Lower lobe of right lung (tissue), 2 donors: ENCODE measurements around the gene SLC25A44. TPM values are rescaled to one million over a fixed set of nuclear protein-coding genes. Genes with fewer than 3 reads are reported as not detected.

Experiments
- ATAC-seq, 2 donors: fragments of 200-7000 bp; cut with Tn5 transposase; one replicate each; pipeline ENCODE4 v1.9.1; 2020 to 2022; ENCODE audit warnings: mild to moderate bottlenecking in 2 of 2, moderate library complexity in 2 of 2
- DNase-seq: peaks from one replicate; pipeline ENCODE4 v3.0.0-alpha.2; 2020
- H3K27ac ChIP-seq: fragments of 200-600 bp; one replicate; pipeline ENCODE4 v1.8.0; 2022
- H3K27me3 ChIP-seq: fragments of 200-600 bp; one replicate; pipeline ENCODE4 v1.8.0; 2022; ENCODE audit warnings: low read depth
- H3K36me3 ChIP-seq: fragments of 200-600 bp; one replicate; pipeline ENCODE4 v1.8.0; 2022; ENCODE audit warnings: mild to moderate bottlenecking
- H3K4me1 ChIP-seq: fragments of 200-600 bp; one replicate; pipeline ENCODE4 v1.8.0; 2022
- H3K4me3 ChIP-seq: fragments of 200-600 bp; one replicate; pipeline ENCODE4 v1.8.0; 2022; ENCODE audit warnings: mild to moderate bottlenecking
- H3K9me3 ChIP-seq: fragments of 200-600 bp; one replicate; pipeline ENCODE4 v1.8.0; 2022
- CTCF ChIP-seq: fragments of 200-600 bp; IDR thresholded peaks from one replicate; pipeline ENCODE4 v1.8.0; 2022; ENCODE audit warnings: antibody characterized with exemption, mild to moderate bottlenecking
- intact Hi-C: fragments of 100-400 bp; cut with DNase I; formaldehyde crosslinking; loops from one replicate; pipeline ENCODE4 v1.11.0; 2022
- total RNA-seq: library from RNA; stranded (reverse); fragmentation: NEBNext Ultra II Directional; extraction: Animal tissue kit (Norgen Biotek cat#: 25700); gene quantifications from one replicate; pipeline ENCODE4 v1.2.1, GENCODE V29; 2021
- donor health status: DM: no; HTN: yes; CAD: no; lungs with severe emphysema.

Gene SLC25A44
- total RNA-seq, 1 donor from 2014 or later: 17.7 TPM

DNA sequence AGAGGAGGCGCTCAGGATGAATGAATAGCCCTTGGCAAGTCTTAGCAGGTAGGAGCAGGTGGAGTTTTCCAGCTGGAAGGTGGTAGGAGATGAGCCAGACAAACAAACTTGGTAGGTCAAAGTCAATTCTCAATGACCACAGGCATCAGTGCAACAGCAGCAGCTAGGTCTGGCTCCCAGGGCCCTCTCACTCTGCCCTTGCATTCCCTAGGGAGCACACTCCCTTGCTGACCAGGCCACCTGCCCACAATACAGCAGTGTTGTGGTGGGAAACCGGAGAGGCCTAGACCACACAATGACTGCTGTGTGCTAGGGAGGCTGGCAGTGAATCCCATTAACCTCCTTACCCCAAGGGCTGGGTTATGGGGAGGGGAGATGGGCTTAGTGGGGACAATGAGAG lies 67.0 kb downstream of the SLC25A44 start:
- DNase-seq: no peak
- Histone ChIP-seq H3K36me3 (peaks cover 98% of the 10 kb centered on the region), H3K9me3 (no peaks in the 10 kb centered on the region), H3K4me3 (no peak overlapping the region), H3K27me3 (no peaks in the 10 kb centered on the region), H3K4me1 (no peaks in the 10 kb centered on the region), H3K27ac (no peak overlapping the region)
- ATAC-seq: no peak
- intact Hi-C loops: no loop called here
- TF ChIP-seq CTCF: no peak

Other genes with a start within 250 kb of the SLC25A44 start
- gene ARHGEF2, start 215.6 kb upstream of the SLC25A44 start, total RNA-seq: 252 TPM
- gene SSR2, start 173.2 kb upstream of the SLC25A44 start, total RNA-seq: 207 TPM
- 32.5 TPM for gene UBQLN4, start 140.3 kb upstream of the SLC25A44 start, total RNA-seq
- 66.5 TPM for gene LAMTOR2, start 139.3 kb upstream of the SLC25A44 start, total RNA-seq
- 58.0 TPM for gene RAB25, start 132.9 kb upstream of the SLC25A44 start, total RNA-seq
- 0.74 TPM for gene MEX3A, start 111.6 kb upstream of the SLC25A44 start, total RNA-seq
- gene LMNA, start 79.4 kb upstream of the SLC25A44 start, total RNA-seq: 235 TPM
- 28.9 TPM for gene SEMA4A, start 40.5 kb upstream of the SLC25A44 start, total RNA-seq
- gene PMF1, start 18.9 kb downstream of the SLC25A44 start, total RNA-seq: 45.3 TPM
- 4.8 TPM for gene BGLAP, start 48.1 kb downstream of the SLC25A44 start, total RNA-seq
- 2.3 TPM for gene PAQR6, start 54.0 kb downstream of the SLC25A44 start, total RNA-seq
- gene SMG5, start 88.7 kb downstream of the SLC25A44 start, total RNA-seq: 68.9 TPM
- gene TMEM79, start 90.2 kb downstream of the SLC25A44 start, total RNA-seq: 4.8 TPM
- gene GLMP, start 101.6 kb downstream of the SLC25A44 start, total RNA-seq: 53.7 TPM
- not detected for gene VHLL, start 105.2 kb downstream of the SLC25A44 start, total RNA-seq
- gene CCT3, start 144.2 kb downstream of the SLC25A44 start, total RNA-seq: 117 TPM
- not detected for gene TSACC, start 144.4 kb downstream of the SLC25A44 start, total RNA-seq
- gene RHBG, start 175.1 kb downstream of the SLC25A44 start, total RNA-seq: not detected